HUES64 (cell line): ENCODE data around the gene C1orf216.
"Not testable (repeated sequence)": the region's sequence is repeated elsewhere in the genome, so short reads cannot be mapped to it uniquely, and the experiment has no call there.

ENCODE experiments used
- H3K27ac ChIP-seq: 2 replicates; pipeline ENCODE4 v1.7.0; 2013; ENCODE audit warnings: low read depth, low read length, inconsistent platforms
- H3K27me3 ChIP-seq: 2 replicates; pipeline ENCODE4 v1.6.1; 2013; ENCODE audit warnings: mild to moderate bottlenecking, low read length; ENCODE audit not compliant: insufficient read depth
- H3K36me3 ChIP-seq: 2 replicates; pipeline ENCODE4 v1.6.1; 2013; ENCODE audit warnings: mild to moderate bottlenecking, low read length; ENCODE audit not compliant: insufficient read depth
- H3K4me1 ChIP-seq: 2 replicates; pipeline ENCODE4 v1.6.1; 2013; ENCODE audit warnings: mild to moderate bottlenecking, low read length, moderate library complexity; ENCODE audit not compliant: insufficient read depth
- H3K4me3 ChIP-seq: 2 replicates; pipeline ENCODE4 v1.5.1; 2013; ENCODE audit warnings: mild to moderate bottlenecking, low read length, moderate library complexity
- H3K9ac ChIP-seq: 2 replicates; pipeline ENCODE4 v1.6.1; 2013; ENCODE audit warnings: mild to moderate bottlenecking, low read depth, low read length
- H3K9me3 ChIP-seq: 2 replicates; pipeline ENCODE4 v1.6.1; 2013; ENCODE audit warnings: low read depth, low read length; ENCODE audit not compliant: insufficient read depth
- WGBS: fragments of 150-250, 120-280 bp; methylation state at CpG from one replicate; pipeline ENCODE4 v1.1.7; 2013; ENCODE audit warnings: missing lambda C conversion rate; 5-methylcytosine and 5-hydroxymethylcytosine counted together

The C1orf216 gene

DNA sequence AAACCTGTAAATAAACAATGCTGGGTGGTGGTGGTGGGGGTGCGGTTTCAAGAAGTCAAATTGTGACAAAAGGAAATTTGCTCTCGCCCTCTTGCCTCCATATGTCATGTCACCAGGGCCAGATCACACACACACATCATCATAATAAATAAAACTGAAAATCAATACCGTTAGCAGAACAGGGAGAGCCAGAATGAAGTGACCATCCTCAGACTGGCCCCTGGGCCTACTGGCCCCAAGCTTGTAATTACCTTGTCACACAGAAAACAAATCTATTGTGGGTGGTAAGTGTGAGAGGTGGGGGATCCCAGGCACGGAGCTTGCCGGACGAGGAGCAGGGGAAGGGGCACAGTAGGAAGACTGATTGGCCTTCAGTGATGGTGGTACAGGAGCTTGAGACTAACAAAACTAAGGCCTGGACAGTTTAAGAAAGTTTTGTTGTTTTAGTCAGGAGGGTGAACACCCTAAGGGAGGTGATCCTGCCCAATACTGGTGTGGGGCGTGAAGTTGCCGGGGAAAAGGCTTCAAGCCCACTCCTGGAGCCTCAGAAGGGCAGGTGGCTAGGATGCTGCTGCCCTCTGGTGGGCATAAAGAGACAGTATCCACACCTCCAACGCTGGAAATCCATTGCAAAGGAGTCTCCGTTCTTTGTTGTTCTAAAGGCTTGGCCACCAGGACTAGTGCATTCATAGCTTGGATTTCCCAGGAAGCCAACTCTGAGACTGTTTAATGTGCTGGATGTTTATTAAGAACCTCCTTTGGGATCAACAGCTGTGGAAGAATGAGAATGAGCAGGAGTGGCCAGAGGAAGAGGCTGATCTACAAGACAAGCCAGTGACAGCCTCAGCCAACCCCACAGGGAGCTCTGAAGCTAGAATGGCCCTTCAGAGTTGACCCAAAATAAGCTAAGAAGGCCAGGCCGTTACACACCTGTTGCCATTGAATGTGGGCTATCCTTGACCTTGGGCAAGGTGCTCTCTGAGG, 8.1 kb upstream of the C1orf216 start:
- Histone ChIP-seq H3K9ac (no peak overlapping the region), H3K36me3 (peaks cover 20% of the 10 kb centered on the region; the same call in 1 of the 2 replicates), H3K27ac (no peak overlapping the region), H3K9me3 (no peaks in the 10 kb centered on the region), H3K27me3 (no peaks in the 10 kb centered on the region), H3K4me1 (peaks cover 11% of the 10 kb centered on the region), H3K4me3 (no peak overlapping the region)
- WGBS, result 60% methylated on average over 11 of the region's 11 CpGs

DNA sequence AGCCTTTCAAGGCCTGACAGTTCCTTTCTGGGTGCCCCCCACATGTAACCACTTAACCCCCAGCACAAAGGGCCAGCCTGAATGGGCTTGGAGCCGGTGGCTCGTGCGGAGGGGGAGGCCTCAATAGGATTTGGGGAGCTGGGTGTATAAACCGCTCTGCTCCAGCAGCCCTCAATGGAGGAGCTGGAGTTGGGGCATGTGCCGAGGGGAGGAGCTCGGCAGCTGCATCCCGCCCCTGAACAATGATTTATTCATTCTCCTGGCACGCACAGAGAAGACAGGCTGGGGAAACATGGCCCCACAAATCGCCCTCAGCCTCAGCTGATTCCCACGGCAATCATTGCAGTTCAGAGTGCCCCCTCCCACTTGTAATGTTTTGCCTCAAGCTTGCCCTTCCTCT, 6.9 kb upstream of the C1orf216 start:
- H3K27ac ChIP-seq, result no peak overlapping the region
- peaks cover 11% of the 10 kb centered on the region for H3K4me1 ChIP-seq
- H3K9me3 ChIP-seq, result no peaks in the 10 kb centered on the region
- peaks cover 14% of the 10 kb centered on the region; the same call in 1 of the 2 replicates for H3K36me3 ChIP-seq
- no peak overlapping the region for H3K4me3 ChIP-seq
- H3K9ac ChIP-seq, result no peak overlapping the region
- 80% methylated on average over 10 of the region's 10 CpGs for WGBS
- no peaks in the 10 kb centered on the region for H3K27me3 ChIP-seq

DNA sequence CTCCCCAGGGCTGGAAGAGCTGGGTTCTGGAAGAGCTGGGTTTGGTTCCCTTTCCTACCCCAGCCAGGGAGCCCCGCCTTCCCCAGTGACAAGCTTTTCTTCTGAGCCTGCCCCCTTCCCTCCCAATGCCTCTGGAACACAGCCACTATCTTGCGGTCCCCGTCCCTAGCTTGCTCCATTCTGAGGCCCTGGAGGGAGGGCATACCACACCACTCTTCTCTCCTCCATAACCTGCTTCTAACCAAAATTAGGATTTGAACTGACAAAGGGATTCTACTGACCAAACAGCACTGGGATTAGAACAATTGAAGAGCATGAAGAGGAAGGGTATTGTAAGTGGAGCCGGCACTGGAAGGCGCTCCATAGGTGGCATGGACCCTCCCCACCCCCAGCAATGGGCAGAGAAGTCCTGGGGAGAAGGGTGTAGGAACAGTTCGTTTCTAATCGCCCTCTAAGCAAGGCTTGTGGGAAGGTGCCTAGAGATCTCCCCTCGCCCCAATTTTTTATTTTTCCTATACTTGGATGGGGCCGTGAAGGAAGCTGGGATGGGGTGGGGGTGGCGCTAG, 690 bp downstream of the C1orf216 start:
- WGBS, result 3% methylated on average over 5 of the region's 10 CpGs
- Histone ChIP-seq H3K4me3 (peak overlapping the region; percentile 80), H3K9ac (peak overlapping the region; percentile 87), H3K4me1 (peaks cover 8% of the 10 kb centered on the region; the same call in 1 of the 2 replicates), H3K27me3 (no peaks in the 10 kb centered on the region), H3K27ac (peak overlapping the region; percentile 77; the same call in 1 of the 2 replicates), H3K9me3 (no peaks in the 10 kb centered on the region), H3K36me3 (peaks cover 16% of the 10 kb centered on the region)

DNA sequence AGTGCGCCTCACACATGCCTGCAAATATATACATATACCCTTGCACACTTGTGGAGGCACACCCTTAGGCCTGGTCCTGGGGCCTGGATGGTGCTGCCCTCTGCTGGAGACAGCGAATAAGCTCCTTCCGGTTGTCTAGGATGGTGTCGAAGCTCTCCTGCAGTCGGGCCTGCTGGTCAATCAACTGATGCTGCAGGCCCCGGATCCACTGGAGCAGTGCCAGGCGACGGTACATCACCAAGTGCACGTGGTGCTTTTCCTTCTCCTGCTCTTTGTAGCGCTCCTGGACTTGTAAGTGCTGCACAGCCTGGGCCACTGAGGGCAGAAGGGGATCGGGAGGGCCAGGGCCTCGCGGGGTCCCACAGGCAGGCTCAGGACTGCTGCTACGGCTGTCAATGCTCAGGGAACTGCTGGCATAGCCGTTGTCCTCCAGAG, 3.1 kb downstream of the C1orf216 start:
- Histone ChIP-seq H3K9me3 (no peaks in the 10 kb centered on the region), H3K9ac (no peak overlapping the region), H3K27ac (no peak overlapping the region), H3K36me3 (peaks cover 16% of the 10 kb centered on the region), H3K4me1 (peaks cover 8% of the 10 kb centered on the region; the same call in 1 of the 2 replicates), H3K4me3 (no peak overlapping the region), H3K27me3 (no peaks in the 10 kb centered on the region)
- 53% methylated on average over 15 of the region's 15 CpGs for WGBS

DNA sequence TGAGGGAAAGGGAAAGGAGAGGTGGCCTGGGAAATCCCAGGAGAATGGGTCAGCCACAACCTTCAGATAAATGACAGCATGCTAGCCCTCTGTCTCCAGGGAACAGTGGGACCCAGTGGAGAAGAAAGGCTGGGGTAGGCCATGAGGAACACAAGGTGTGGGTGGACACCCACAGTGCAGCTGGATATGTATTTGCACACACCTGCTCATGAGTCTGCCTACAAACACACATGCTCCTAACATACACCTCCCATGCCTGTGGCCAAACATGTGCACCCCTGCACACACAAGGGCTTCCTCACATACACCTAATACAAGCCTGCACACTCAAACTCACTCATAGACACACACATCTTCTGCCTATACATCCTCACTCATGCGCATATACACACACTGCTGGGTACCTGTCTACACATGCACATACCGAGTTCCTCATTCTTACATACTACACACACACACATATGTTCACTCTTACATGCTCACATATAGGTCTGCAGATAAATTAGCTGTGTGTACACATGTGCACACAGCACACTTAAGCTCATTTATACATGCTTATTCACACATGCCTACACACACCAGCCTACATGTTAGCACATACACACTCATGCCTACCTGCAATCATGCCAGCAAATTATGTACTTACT, 3.6 kb downstream of the C1orf216 start:
- 88% methylated on average over 2 of the region's 2 CpGs for WGBS
- no peaks in the 10 kb centered on the region for H3K9me3 ChIP-seq
- peaks cover 16% of the 10 kb centered on the region for H3K36me3 ChIP-seq
- H3K4me3 ChIP-seq, result no peak overlapping the region
- H3K27ac ChIP-seq, result no peak overlapping the region
- no peak overlapping the region for H3K9ac ChIP-seq
- H3K4me1 ChIP-seq, result peaks cover 8% of the 10 kb centered on the region; the same call in 1 of the 2 replicates
- H3K27me3 ChIP-seq, result no peaks in the 10 kb centered on the region

DNA sequence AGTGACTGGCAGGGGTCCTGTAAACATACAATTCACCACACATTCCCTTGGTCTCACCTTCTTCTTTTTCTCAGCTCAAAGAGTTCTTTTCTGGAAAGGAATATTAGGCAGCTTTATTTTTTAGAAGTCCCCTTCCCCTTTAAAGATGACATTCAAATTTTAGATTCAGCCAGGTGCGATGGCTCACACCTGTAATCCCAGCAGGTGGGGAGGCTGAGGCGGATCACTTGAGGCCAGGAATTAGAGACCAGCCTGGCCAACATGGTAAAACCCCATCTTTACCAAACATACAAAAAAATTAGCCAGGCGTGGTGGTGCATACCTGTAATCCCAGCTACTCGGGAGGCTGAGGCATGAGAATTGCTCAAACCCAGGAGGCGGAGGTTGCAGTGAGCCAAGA, 7.6 kb downstream of the C1orf216 start:
- WGBS, result 91% methylated on average over 5 of the region's 5 CpGs
- H3K27me3 ChIP-seq, result peaks cover 16% of the 10 kb centered on the region; the same call in 1 of the 2 replicates
- H3K9me3 ChIP-seq, H3K4me3 ChIP-seq, H3K27ac ChIP-seq, H3K9ac ChIP-seq: not testable (repeated sequence)
- H3K4me1 ChIP-seq, result peaks cover 11% of the 10 kb centered on the region
- peaks cover 16% of the 10 kb centered on the region for H3K36me3 ChIP-seq

DNA sequence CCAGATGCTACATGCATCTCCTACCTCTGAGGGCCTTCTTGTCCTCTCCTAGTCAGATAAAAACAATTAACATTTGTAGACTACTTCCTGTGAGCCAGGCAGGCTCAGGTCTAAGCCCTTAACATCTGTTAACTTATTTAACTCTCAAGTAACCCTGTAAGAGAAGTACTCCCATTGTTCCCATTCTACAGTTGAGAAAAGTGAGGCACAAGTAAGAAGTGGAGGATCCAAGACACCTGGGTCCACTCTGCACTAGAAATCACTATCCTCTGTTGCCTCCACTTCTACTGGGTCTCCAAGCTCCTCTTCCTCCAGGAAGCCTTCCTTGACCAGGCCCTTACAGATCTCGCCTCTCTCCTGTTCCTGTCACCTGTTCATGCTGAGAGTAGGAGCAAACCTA, 9.7 kb downstream of the C1orf216 start:
- peaks cover 11% of the 10 kb centered on the region for H3K4me1 ChIP-seq
- 0 out of 2 replicates have a peak, but pooled peaks cover under 1% of the 10 kb centered on the region for H3K36me3 ChIP-seq
- no peaks in the 10 kb centered on the region for H3K9me3 ChIP-seq
- 88% methylated on average over 1 of the region's 1 CpG for WGBS
- no peak overlapping the region for H3K27ac ChIP-seq
- H3K27me3 ChIP-seq, result peaks cover 16% of the 10 kb centered on the region; the same call in 1 of the 2 replicates
- no peak overlapping the region for H3K9ac ChIP-seq
- peak overlapping the region; percentile 66 for H3K4me3 ChIP-seq

DNA sequence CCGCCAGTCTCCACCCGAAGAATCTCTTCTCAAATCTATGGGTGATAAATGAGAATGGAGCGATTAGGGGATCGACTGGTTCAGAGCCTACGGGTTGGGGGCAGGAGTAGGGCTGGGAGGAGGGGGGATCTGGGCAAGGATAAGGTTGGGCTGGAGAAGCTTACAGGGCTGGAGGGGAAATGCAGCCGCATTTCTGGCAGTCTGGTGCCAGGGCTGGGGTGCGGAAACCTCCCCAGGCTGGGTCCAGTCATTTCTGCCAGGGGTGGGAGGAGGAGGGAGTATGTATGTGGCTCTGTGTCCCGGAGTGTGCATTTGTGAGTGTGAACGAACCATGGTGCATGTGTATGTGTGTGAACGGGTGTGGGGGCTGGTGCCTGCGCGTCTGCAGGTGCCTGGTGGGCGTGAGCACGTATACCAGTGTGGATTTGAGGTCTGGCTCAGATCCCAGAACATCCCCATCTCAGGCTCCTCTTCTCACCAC, 10.2 kb downstream of the C1orf216 start:
- peak overlapping the region; percentile 87 for H3K9ac ChIP-seq
- no peaks in the 10 kb centered on the region for H3K9me3 ChIP-seq
- H3K4me1 ChIP-seq, result peaks cover 11% of the 10 kb centered on the region
- peak overlapping the region; percentile 49; the same call in 1 of the 2 replicates for H3K27ac ChIP-seq
- peaks cover 16% of the 10 kb centered on the region; the same call in 1 of the 2 replicates for H3K27me3 ChIP-seq
- WGBS, result 23% methylated on average over 12 of the region's 14 CpGs
- peak overlapping the region; percentile 66 for H3K4me3 ChIP-seq
- no peaks in the 10 kb centered on the region for H3K36me3 ChIP-seq

DNA sequence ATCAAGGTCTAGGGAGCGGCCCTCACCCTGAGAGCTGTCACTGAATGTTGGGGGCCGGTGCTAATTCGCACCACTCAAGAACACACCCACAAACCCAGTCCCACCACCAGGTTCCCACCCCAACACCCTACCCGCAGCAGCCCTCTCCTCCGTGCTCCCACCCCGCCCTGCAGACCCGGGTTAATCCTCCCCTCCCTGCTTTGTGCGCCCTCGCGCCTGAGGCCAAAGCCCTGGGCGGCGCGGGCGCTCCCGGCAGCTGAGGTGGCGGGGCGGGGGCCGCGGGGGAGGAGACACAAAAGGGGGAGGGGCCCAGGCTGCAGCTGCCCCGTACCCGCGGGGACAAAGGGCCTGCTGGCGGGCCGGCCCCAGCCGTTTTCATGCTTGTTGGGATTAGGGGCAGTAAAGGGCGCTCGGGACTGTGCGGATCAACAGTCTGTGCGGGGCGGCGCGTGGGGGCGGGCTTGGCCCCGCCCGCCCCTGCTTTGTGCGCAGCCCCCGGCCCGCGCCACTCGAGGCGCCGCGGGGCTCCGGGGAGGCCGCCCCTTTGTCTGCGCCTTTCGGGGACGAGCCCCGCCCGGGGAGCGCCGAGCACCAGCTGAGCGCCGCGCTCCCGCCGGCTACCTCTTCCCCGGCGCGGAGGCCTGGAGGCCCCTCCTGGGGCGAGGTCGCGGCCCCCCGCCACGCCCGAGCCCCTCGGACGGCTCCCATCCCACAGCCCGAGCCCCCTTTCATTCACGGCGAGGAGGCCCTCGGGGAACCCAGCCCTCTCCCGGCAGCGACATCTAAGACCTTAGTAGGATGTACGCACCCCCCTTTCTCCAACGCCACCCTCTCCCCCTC, 10.9 kb downstream of the C1orf216 start:
- no peaks in the 10 kb centered on the region for H3K36me3 ChIP-seq
- H3K27ac ChIP-seq, result peak overlapping the region; percentile 49; the same call in 1 of the 2 replicates
- WGBS, result under 1% methylated on average over 75 of the region's 76 CpGs
- H3K4me3 ChIP-seq, result peak overlapping the region; percentile 66
- H3K4me1 ChIP-seq, result peaks cover 13% of the 10 kb centered on the region
- H3K27me3 ChIP-seq, result peaks cover 16% of the 10 kb centered on the region; the same call in 1 of the 2 replicates
- no peaks in the 10 kb centered on the region for H3K9me3 ChIP-seq
- H3K9ac ChIP-seq, result peak overlapping the region; percentile 87
